Mesothelial cell of epicardium (in vitro differentiated cells): ENCODE results near the gene TTN. TPM values are rescaled to one million over a fixed set of nuclear protein-coding genes. Genes with fewer than 3 reads are reported as not detected.

Source experiments
- DNase-seq, 2 experiments: peaks; one replicate each; pipeline ENCODE4 v3.0.0; 2021; ENCODE audit warnings: low spot score in 2 of 2; ENCODE audit not compliant: unreplicated experiment in 2 of 2
- H3K27ac Mint-ChIP-seq: 2 replicates; pipeline ENCODE4 v1.8.0; 2021; ENCODE audit warnings: mixed read lengths
- H3K27me3 Mint-ChIP-seq: 2 replicates; pipeline ENCODE4 v1.8.0; 2021; ENCODE audit warnings: low read depth, mixed read lengths
- H3K36me3 Mint-ChIP-seq: 2 replicates; pipeline ENCODE4 v1.8.0; 2021; ENCODE audit warnings: mixed read lengths
- H3K4me1 Mint-ChIP-seq: 2 replicates; pipeline ENCODE4 v1.8.0; 2021; ENCODE audit warnings: mixed read lengths
- H3K4me3 Mint-ChIP-seq: 2 replicates; pipeline ENCODE4 v1.8.0; 2021; ENCODE audit warnings: mild to moderate bottlenecking, moderate library complexity, mixed read lengths
- H3K9me3 Mint-ChIP-seq: 2 replicates; pipeline ENCODE4 v1.8.0; 2021; ENCODE audit warnings: mixed read lengths
- total RNA-seq: library from RNA; stranded (reverse); gene quantifications from 3 replicates; pipeline ENCODE4 v1.2.1, GENCODE V29; 2021
- TF ChIP-seq, protein P1 (sequence below): fragments of 200-600 bp; sonication (generic); IDR thresholded peaks from one replicate; pipeline ENCODE4 v1.5.0; 2021; ENCODE audit warnings: antibody characterized with exemption; ENCODE audit not compliant: unreplicated experiment

Gene TTN
- total RNA-seq, 1 donor from 2014 or later: 1.2 TPM

- TF ChIP-seq, protein P1, sequence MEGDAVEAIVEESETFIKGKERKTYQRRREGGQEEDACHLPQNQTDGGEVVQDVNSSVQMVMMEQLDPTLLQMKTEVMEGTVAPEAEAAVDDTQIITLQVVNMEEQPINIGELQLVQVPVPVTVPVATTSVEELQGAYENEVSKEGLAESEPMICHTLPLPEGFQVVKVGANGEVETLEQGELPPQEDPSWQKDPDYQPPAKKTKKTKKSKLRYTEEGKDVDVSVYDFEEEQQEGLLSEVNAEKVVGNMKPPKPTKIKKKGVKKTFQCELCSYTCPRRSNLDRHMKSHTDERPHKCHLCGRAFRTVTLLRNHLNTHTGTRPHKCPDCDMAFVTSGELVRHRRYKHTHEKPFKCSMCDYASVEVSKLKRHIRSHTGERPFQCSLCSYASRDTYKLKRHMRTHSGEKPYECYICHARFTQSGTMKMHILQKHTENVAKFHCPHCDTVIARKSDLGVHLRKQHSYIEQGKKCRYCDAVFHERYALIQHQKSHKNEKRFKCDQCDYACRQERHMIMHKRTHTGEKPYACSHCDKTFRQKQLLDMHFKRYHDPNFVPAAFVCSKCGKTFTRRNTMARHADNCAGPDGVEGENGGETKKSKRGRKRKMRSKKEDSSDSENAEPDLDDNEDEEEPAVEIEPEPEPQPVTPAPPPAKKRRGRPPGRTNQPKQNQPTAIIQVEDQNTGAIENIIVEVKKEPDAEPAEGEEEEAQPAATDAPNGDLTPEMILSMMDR: no peak
- no peaks in the 10 kb centered on the region for H3K36me3 Mint-ChIP-seq
- H3K4me3 Mint-ChIP-seq: no peak overlapping the region
These were observed 23.2 kb upstream of the TTN start for GRCh38 chr2:178830451-178830850.

GRCh38 chr2:178829981-178830380, 22.8 kb upstream of the TTN start:
- peaks cover 8% of the 10 kb centered on the region for H3K4me1 Mint-ChIP-seq

More at GRCh38 chr2:178830451-178830850, 23.2 kb upstream of the TTN start:
- no peak for DNase-seq
- peaks cover 4% of the 10 kb centered on the region for H3K27me3 Mint-ChIP-seq
- H3K27ac Mint-ChIP-seq: no peak overlapping the region
- H3K4me1 Mint-ChIP-seq: peaks cover 8% of the 10 kb centered on the region
- peaks cover 8% of the 10 kb centered on the region for H3K9me3 Mint-ChIP-seq

GRCh38 chr2:178829299-178829960, 22.2 kb upstream of the TTN start:
- Mint-ChIP-seq H3K27ac (peak overlapping the region; percentile 14), H3K4me3 (no peak overlapping the region), H3K9me3 (peaks cover 8% of the 10 kb centered on the region), H3K36me3 (no peaks in the 10 kb centered on the region), H3K4me1 (peaks cover 8% of the 10 kb centered on the region), H3K27me3 (peaks cover 4% of the 10 kb centered on the region)
- TF ChIP-seq, protein P1: no peak
- no peak for DNase-seq

More at GRCh38 chr2:178829981-178830380, 22.8 kb upstream of the TTN start:
- Mint-ChIP-seq H3K4me3 (no peak overlapping the region), H3K27me3 (peaks cover 4% of the 10 kb centered on the region), H3K27ac (no peak overlapping the region), H3K36me3 (no peaks in the 10 kb centered on the region), H3K9me3 (peaks cover 8% of the 10 kb centered on the region)
- no peak for DNase-seq
- TF ChIP-seq, protein P1: no peak

DNA sequence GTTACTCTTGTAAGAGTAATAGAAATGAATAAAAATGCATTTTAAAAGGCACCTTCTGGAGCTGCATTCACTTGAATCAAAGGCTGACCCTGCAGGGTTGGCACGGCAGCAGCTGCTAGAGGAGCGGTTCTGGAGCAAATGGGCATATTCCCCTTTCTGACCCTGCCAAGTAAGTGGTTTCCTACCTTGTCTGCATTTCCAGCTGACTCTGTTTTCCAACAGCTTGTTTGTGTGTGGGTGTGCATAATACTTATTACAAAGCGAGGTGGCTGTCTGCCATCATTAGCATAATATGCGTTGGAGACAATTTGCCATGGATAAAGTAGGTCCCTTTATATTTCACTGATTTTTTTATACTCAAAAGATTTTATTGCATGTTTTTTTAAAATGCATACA, 21.3 kb upstream of the TTN start:
- peaks cover 8% of the 10 kb centered on the region for H3K9me3 Mint-ChIP-seq
- no peak for DNase-seq
- no peak overlapping the region for H3K27ac Mint-ChIP-seq
- peaks cover 4% of the 10 kb centered on the region for H3K27me3 Mint-ChIP-seq
- TF ChIP-seq, protein P1: no peak
- H3K4me1 Mint-ChIP-seq: peaks cover 8% of the 10 kb centered on the region
- no peaks in the 10 kb centered on the region for H3K36me3 Mint-ChIP-seq
- no peak overlapping the region for H3K4me3 Mint-ChIP-seq

DNA sequence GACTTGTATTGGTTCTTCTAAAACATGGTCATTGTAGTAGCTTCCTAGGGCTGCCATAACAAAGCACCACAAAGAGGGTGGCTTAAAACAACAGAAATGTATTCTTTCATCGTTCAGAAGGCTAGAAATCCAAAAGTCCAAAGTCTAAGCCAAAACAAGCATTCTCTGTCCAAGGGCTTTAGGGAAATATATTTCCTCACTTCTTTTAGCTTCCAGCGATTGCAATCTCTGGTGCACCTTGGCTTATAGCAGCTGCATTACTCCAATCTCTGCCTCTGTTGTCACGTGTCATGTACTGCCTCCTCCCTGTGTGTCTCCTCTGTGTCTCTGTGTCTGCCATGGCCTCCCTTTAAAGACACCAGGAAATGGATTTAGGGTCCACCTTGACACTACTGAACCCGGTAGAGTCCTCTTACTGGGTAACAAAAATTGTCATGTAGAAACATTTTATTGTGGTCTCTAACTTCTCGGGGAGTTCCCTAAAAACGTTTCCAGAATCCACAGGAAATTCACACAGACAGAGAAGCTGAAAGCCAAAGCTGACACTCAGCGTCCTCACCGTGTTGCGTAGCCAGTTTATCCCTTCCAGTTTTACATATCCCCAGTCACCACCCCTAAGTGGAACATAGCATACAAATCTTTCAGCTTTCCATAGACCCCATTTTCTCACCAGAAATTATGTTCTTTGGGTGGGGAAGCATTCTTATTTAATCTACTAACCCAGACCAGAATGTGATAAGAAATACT, 20.7 kb upstream of the TTN start:
- H3K27ac Mint-ChIP-seq: no peak overlapping the region
- DNase-seq: no peak

More for the DNA sequence above, 20.7 kb upstream of the TTN start:
- Mint-ChIP-seq H3K36me3 (no peaks in the 10 kb centered on the region), H3K9me3 (peaks cover 8% of the 10 kb centered on the region), H3K4me3 (no peak overlapping the region), H3K4me1 (peaks cover 8% of the 10 kb centered on the region), H3K27me3 (peaks cover 3% of the 10 kb centered on the region)
- TF ChIP-seq, protein P1: no peak
